GM19397 (cell line): ENCODE data around the gene MRPL2.
"Not testable (repeated sequence)": the region's sequence is repeated elsewhere in the genome, so short reads cannot be mapped to it uniquely, and the experiment has no call there.

Source experiments
- ATAC-seq: cut with Tn5 transposase; IDR thresholded peaks from one replicate; pipeline ENCODE4 v1.9.1; 2021; ENCODE audit warnings: mild to moderate bottlenecking, moderate library complexity; ENCODE audit not compliant: unreplicated experiment

Gene MRPL2

DNA sequence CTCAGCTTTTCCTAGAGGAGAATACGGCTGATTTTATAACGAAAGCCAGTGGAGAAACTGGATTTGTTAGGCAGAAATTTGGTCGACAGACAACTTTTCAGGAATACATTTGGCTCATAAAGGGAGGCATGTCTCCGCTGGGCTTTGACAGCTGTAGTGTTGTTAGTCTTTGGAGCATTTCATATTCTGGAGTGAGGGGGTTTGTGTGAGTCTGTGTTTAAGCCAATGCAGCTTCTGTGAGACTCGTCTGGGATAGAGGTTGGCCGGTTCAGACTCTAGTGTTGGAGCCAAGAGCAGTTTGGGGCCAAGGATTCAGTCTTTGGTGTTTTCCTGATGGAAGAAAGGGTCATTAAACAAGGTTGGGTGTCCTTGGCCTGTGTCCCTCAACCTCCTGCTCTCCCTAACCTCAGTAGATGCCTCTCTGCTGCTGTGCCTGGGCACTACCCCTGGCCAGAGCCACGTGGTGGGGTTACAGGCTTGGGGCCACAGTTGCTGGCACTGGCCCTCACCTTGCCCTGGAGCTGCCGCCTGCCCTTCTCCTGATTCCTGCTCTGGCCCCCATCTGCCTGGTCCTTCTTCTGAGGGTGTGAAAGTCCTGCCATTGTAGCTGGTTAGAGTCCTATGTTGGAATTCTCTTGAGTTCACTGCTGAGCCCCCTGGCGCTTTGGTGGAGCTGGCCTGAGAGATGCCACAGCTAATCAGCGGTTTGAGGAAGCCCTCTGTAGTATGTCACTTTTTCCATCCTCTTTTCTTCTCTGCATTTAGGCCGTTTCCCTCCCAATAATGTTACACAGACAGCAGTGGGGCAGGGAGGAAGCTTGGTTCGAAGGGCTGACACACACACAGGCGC is 23.8 kb upstream of the MRPL2 start:
- ATAC-seq: no peak

- not testable (repeated sequence) for ATAC-seq
Observed at GRCh38 chr6:43081922-43082321, 22.7 kb upstream of the MRPL2 start.

GRCh38 chr6:43081043-43081442 is 21.8 kb upstream of the MRPL2 start:
- ATAC-seq: no peak

GRCh38 chr6:43078691-43079090 is 19.5 kb upstream of the MRPL2 start:
- no peak for ATAC-seq

- no peak for ATAC-seq
Observed at GRCh38 chr6:43077981-43078511, 18.8 kb upstream of the MRPL2 start.

GRCh38 chr6:43077333-43077809 is 18.1 kb upstream of the MRPL2 start:
- no peak for ATAC-seq

DNA sequence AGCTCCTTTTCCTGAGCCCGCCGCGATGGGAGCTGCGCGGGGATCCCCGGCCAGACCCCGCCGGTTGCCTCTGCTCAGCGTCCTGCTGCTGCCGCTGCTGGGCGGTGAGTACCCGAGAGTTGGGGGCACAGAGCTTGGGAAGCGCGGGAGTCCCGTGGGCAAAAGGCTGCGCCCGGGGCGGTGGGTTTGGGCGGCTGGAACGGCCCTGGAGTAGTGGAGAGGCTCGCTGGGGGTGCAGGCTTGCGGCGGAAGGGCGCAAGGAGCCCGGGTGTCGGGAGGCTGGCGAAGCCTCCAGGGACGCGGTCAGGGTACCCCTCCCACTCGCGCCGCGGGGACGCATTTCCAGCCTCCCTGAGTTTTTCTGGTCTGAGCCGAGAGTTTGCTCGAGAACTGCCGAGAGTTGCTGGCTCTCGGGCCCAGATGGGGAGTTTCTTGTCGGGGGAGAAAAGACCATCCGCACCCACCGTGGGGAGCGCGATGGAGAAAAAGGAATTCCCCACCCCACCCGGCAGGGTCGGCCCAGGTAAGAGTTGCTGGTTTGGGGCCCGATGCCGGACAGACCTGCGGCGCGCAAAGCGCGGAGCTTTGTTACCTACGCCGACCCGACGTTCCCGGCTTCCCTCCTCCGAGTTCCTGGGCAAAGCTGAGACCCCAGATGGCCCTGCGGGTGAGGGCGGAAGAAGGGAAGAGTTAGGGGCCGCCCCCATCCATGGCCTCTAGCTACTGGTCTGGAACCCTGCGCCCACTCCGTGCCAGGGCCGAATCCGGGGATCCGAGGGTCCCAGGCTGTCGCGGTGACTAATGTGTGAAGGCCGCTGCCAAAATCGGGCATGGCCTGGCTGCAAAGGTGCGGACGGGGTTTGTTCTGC is 17.5 kb upstream of the MRPL2 start:
- no peak for ATAC-seq

- no peak for ATAC-seq
Observed at GRCh38 chr6:43075670-43076463, 16.6 kb upstream of the MRPL2 start, which contains the start of gene PTK7. TSS of gene PTK7 (plus strand) at chr6:43076314. CDS start at chr6:43076489, 175 bp downstream.

- ATAC-seq: no peak
Observed at GRCh38 chr6:43074847-43075669, 15.8 kb upstream of the MRPL2 start.

DNA sequence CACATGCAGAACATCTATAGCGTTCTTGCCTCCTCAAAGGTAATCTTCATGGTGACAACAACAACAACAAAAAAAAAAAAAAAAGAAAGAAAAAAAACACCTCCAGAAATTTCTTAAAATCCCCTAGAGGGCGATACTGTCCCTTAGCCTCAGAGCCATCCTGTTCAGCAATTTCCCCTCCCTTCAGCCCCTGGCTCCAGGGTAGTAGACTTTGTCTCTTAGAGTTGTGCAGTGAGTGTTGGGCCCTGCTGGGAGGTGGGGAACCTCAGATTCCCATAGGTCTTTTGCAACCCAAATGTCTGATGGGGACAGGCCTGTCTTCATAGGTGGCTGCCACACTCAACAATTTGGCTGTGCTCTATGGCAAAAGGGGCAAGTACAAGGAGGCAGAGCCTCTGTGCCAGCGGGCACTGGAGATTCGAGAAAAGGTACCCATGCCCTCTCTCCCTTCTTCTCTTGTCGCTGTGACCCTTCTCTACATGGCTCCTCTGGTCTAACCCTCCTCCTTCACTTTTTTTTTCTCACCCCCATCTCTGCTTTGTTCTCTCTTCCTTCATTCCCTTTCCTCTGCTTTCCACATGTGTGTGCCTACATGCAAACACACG is 10.9 kb upstream of the MRPL2 start:
- no peak for ATAC-seq

DNA sequence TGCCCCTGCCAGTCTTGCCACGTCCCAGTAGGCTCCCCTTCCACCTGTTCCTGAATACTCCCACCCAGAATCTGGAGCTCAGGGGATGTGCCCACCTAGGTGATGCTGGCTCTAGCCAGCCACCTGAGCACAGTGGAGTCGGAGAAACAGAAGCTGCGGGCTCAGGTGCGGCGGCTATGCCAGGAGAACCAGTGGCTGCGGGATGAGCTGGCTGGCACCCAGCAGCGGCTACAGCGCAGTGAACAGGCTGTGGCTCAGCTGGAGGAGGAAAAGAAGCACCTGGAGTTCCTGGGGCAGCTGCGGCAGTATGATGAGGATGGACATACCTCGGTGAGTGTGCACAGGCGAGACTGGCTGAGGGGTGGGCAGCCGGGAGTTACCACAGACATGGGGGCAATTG is 3.6 kb upstream of the MRPL2 start:
- no peak for ATAC-seq

DNA sequence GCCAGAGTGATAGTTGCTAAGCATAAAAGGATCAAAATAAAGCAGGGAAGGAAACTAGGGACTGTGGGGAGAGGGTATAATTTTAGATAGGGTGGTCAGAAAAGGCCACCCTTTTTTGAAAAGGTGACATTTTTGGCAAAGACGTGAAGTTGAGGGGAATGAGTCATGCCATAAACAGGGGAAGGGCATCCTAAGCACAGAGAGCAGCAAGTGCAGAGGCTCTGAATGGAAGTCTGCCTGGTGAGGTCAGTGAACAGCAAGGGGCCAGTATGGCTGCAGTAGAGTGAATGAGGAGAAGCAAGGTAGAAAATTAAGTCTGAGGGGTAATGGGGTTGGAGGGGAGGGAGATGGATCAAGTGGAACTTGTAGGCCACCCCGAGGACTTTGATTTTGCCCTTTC is 2.6 kb upstream of the MRPL2 start:
- ATAC-seq: no peak

DNA sequence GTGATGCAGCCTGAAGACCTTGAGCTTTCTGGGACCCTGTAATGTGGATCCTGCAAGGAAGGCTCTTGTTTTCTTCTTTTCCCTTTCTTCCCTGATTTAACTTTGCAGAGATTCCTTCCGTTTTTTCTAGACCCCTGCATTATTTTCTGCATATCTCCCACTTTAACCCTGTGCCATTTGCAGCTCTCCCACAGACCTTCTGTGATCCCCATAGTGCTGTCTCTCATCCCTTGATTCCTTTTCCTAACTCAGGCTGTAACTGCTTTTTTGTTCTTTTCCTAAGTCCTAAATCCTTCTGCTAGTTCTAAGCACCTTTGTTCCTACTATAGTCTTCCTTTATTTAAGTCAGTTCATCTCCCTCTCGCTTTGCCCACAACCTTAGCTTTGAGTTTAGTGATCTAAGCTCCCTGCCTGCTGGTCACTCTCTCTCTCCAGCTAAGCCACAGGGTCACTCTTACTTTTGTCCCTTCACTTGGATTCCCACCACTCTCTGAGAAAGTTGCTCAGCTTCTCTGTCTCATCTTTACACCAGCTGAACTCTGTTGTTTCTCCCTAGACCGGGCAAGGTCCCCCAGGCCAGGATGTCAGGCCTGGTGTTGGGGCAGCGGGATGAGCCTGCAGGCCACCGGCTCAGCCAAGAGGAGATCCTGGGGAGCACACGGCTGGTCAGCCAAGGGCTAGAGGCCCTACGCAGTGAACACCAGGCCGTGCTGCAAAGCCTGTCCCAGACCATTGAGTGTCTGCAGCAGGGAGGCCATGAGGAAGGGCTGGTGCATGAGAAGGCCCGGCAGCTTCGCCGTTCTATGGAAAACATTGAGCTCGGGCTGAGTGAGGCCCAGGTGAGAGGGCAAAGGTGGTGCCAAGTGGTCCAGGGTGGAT is 1.8 kb upstream of the MRPL2 start:
- ATAC-seq: no peak

DNA sequence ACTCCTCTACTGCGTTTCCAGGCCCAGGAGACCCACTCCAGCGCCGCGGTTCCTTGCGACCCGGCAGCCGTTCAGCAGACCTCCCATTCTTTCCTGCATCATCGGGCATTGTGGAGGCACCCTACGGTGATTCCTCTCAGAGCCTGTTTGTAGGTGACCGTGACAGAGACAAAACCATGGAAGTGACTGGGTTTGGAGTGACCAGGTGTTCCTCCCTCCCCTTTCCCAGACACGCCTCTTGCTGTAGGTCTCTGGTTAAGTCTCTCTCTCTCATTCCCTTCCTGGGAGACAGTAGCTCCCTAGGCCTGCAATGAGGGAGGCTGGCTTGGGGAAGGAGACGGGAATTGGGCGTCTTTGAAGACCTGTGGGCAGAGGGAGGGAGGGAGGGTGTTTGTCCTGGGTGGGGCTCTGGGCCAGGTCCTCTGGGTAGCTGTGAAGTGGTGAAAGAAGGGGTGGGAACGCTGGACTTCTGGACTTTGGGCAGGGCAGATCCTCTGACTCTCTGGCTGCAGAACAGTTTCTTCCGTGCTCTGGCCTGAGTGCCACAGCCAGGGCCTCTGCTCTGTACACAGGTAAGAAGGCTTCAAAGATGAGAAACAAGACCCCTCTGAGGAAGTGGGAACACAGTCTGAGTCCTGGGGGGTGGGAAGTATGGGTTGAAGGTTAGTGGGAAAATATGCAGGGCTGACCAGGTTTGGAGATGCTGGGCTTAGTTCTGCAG is 960 bp upstream of the MRPL2 start:
- ATAC-seq: no peak

GRCh38 chr6:43058531-43058930 is 703 bp downstream of the MRPL2 start:
- no peak for ATAC-seq

DNA sequence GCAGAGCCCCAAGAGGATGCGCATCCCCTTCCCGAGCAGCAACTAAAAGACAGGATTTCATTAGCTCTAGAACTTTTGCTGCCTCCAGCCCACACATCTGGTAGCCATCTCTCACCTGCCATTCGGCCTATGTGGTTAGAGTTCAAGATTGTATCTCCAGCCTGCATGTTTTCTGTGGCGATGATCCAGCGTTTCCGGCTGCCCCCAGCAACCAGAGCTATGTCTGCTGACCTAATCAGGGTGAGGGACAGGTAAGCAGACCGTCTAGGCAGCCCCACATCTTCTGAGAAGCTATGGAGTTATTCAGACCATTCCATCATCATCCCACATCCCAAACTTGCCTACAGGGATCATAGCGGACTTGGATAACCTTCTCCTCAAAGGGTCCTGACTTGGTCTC is 3.3 kb downstream of the MRPL2 start:
- no peak for ATAC-seq

- no peak for ATAC-seq
Observed at GRCh38 chr6:43054206-43054943, 4.9 kb downstream of the MRPL2 start.
